Neuronal stem cell (in vitro differentiated cells): Measurements from ENCODE around the gene UTP18. TPM values are rescaled to one million over a fixed set of nuclear protein-coding genes. Genes with fewer than 3 reads are reported as not detected.

Source experiments
- DNase-seq: peaks from one replicate; pipeline ENCODE4 v3.0.0-alpha.2; 2013; ENCODE audit warnings: low spot score
- H2AFZ ChIP-seq: one replicate; pipeline ENCODE4 v1.6.1; 2013; ENCODE audit warnings: mild to moderate bottlenecking, low read length, inconsistent platforms
- H2AK5ac ChIP-seq: 2 replicates; pipeline ENCODE4 v1.6.1; 2013; ENCODE audit warnings: low read depth, mild to moderate bottlenecking, inconsistent platforms, low read length, moderate library complexity, mixed read lengths
- H2BK120ac ChIP-seq: 2 replicates; pipeline ENCODE4 v1.6.1; 2013; ENCODE audit warnings: low read depth, mild to moderate bottlenecking, inconsistent platforms, low read length, moderate library complexity, mixed read lengths
- H2BK12ac ChIP-seq: one replicate; pipeline ENCODE4 v1.6.1; 2013; ENCODE audit warnings: low read length, inconsistent platforms
- H2BK15ac ChIP-seq: 2 replicates; pipeline ENCODE4 v1.6.1; 2013; ENCODE audit warnings: mild to moderate bottlenecking, low read length, inconsistent platforms, mixed read lengths
- H2BK5ac ChIP-seq: one replicate; pipeline ENCODE4 v1.6.1; 2013; ENCODE audit warnings: inconsistent platforms, mild to moderate bottlenecking, low read length, moderate library complexity
- H3K14ac ChIP-seq: one replicate; pipeline ENCODE4 v1.6.1; 2013; ENCODE audit warnings: low read length, inconsistent platforms
- H3K18ac ChIP-seq: 2 replicates; pipeline ENCODE4 v1.6.1; 2013; ENCODE audit warnings: low read length, inconsistent platforms
- H3K23ac ChIP-seq: 2 replicates; pipeline ENCODE4 v1.6.1; 2013; ENCODE audit warnings: low read depth, mild to moderate bottlenecking, mixed read lengths, low read length, inconsistent platforms; ENCODE audit not compliant: poor library complexity
- H3K27ac ChIP-seq: replicated peaks from 3 replicates; pipeline ENCODE4 v1.5.1; 2013; ENCODE audit warnings: low read length, inconsistent platforms
- H3K27me3 ChIP-seq, 3 experiments: 2 replicates each; pipeline ENCODE4 v1.6.1; 2013; ENCODE audit warnings: low read length in 3 of 3, mild to moderate bottlenecking in 2 of 3, inconsistent platforms in 1 of 3, low read depth in 1 of 3, mixed read lengths in 1 of 3, moderate library complexity in 1 of 3; ENCODE audit not compliant: control insufficient read depth in 3 of 3, insufficient read depth in 3 of 3
- H3K36me3 ChIP-seq, 2 donors: replicated peaks in 1 of 2; 2 replicates each; pipeline ENCODE4 v1.6.1; 2013; ENCODE audit warnings: low read length in 2 of 2; ENCODE audit not compliant: control insufficient read depth in 2 of 2, insufficient read depth in 2 of 2
- H3K4ac ChIP-seq: 2 replicates; pipeline ENCODE4 v1.6.1; 2013; ENCODE audit warnings: inconsistent platforms, mild to moderate bottlenecking, low read length, moderate library complexity
- H3K4me1 ChIP-seq, 2 donors: 1 replicate in 1 of 2; 2 replicates in 1 of 2; pipeline ENCODE4 v1.6.1; 2013; ENCODE audit warnings: low read length in 2 of 2, low read depth in 1 of 2; ENCODE audit not compliant: control insufficient read depth in 2 of 2, insufficient read depth in 1 of 2
- H3K4me2 ChIP-seq: one replicate; pipeline ENCODE4 v1.6.1; 2013; ENCODE audit warnings: mild to moderate bottlenecking, low read length, inconsistent platforms; ENCODE audit not compliant: insufficient read depth, poor library complexity, severe bottlenecking
- H3K4me3 ChIP-seq, 2 donors: 2 replicates each; pipeline ENCODE4 v1.5.1; 2013; ENCODE audit warnings: low read length in 2 of 2, mild to moderate bottlenecking in 2 of 2, inconsistent platforms in 1 of 2, moderate library complexity in 1 of 2
- H3K79me1 ChIP-seq: one replicate; pipeline ENCODE4 v1.6.1; 2013; ENCODE audit warnings: low read depth, mild to moderate bottlenecking, inconsistent platforms, low read length, moderate library complexity
- H3K9ac ChIP-seq: one replicate; pipeline ENCODE4 v1.6.1; 2013; ENCODE audit warnings: mild to moderate bottlenecking, low read depth, low read length, inconsistent platforms; ENCODE audit not compliant: poor library complexity
- H3K9me3 ChIP-seq, 2 donors: replicated peaks in 1 of 2; 2 replicates each; pipeline versions ENCODE3 to v1.6.1; 2013; ENCODE audit warnings: low read length in 2 of 2, mild to moderate bottlenecking in 2 of 2, inconsistent platforms in 1 of 2, low read depth in 1 of 2, mixed read lengths in 1 of 2, moderate library complexity in 1 of 2; ENCODE audit not compliant: control insufficient read depth in 2 of 2, insufficient read depth in 1 of 2
- H4K8ac ChIP-seq: one replicate; pipeline ENCODE4 v1.6.1; 2013; ENCODE audit warnings: low read depth, mild to moderate bottlenecking, inconsistent platforms, low read length, moderate library complexity
- H4K91ac ChIP-seq: one replicate; pipeline ENCODE4 v1.6.1; 2013; ENCODE audit warnings: low read length, low read depth, mild to moderate bottlenecking, inconsistent platforms; ENCODE audit not compliant: poor library complexity
- WGBS, 2 donors: extraction: QIAGEN DNeasy Blood & Tissue Kit; methylation state at CpG; one replicate each; pipeline ENCODE4 v1.1.7; 2013; ENCODE audit warnings: missing lambda C conversion rate in 2 of 2, mixed read lengths in 1 of 2; ENCODE audit not compliant: insufficient read length in 2 of 2, insufficient replicate concordance in 1 of 2; ENCODE audit errors: extremely low coverage in 2 of 2; 5-methylcytosine and 5-hydroxymethylcytosine counted together
- polyA plus RNA-seq, 2 experiments: library from polyadenylated mRNA; stranded (reverse); fragments of 200-250 nt; gene quantifications; one replicate each; pipeline ENCODE4 v1.2.3, GENCODE V29; 2013

The UTP18 gene
- 52.0 TPM for polyA plus RNA-seq (2013, experiment 1 of 2)
- polyA plus RNA-seq (2013, experiment 2 of 2): 52.2 TPM

DNA sequence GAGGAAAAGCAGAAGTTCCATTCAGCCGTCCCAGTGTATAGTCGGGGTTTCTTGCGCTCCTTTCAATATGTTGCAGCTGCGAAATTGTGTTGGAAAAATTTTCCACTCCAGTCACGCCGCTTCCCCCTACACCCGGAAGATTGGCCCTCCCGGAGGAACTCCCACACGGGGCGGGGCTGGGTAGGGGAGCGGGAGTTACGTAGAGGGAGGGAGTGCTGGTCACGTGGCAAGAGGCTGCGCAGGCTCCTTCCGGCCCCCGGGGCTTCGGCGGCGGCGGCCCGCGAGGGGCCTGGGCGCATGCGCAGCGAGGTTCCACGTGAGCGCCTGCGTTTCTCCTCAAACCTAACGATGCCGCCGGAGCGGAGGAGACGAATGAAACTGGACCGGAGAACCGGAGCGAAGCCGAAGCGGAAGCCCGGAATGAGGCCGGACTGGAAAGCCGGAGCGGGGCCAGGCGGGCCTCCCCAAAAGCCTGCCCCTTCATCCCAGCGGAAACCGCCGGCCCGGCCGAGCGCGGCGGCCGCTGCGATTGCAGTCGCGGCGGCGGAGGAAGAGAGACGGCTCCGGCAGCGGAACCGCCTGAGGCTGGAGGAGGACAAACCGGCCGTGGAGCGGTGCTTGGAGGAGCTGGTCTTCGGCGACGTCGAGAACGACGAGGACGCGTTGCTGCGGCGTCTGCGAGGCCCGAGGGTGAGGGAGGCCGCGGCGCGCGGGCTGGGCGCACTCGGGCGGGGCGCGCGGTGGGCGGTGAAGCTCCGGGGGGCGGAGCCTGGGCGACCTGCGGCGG lies at the start of gene UTP18:
TSS of gene UTP18 (plus strand) at position 310 of the 787 bp plus-strand sequence. CDS start at position 349, 39 bp downstream.
- Histone ChIP-seq H3K23ac (peak within 1 kb of the TSS; percentile 99), H3K27me3 (no peaks in the 10 kb centered on the region), H3K36me3 (peaks cover 7 to 69% of the 10 kb centered on the region in 2 donors), H3K79me1 (peaks cover 13% of the 10 kb centered on the region), H4K8ac (peak within 1 kb of the TSS; percentile 17), H3K14ac (peak within 1 kb of the TSS; percentile 94), H2BK12ac (no peak within 1 kb of the TSS), H2BK120ac (peak within 1 kb of the TSS; percentile 72), H4K91ac (peak within 1 kb of the TSS; percentile 24), H2AFZ (peak within 1 kb of the TSS; percentile 95), H3K9me3 (no peaks in the 10 kb centered on the region), H3K4me2 (peak within 1 kb of the TSS; percentile 86), H3K9ac (peak within 1 kb of the TSS; percentile 99), H2BK5ac (peak within 1 kb of the TSS; percentile 94), H3K18ac (peak within 1 kb of the TSS; percentile 99), H2AK5ac (peak within 1 kb of the TSS; percentile 10), H2BK15ac (peak within 1 kb of the TSS; percentile 93), H3K27ac (peak within 1 kb of the TSS; percentile 95), H3K4ac (peak within 1 kb of the TSS; percentile 100), H3K4me1 (peaks cover 6 to 13% of the 10 kb centered on the region in 2 donors), H3K4me3 (peak within 1 kb of the TSS; percentile 73 to 99)
- peak; percentile 98 for DNase-seq
- WGBS, 2 donors: no CpG with 5 or more reads among the region's 93 CpGs

DNA sequence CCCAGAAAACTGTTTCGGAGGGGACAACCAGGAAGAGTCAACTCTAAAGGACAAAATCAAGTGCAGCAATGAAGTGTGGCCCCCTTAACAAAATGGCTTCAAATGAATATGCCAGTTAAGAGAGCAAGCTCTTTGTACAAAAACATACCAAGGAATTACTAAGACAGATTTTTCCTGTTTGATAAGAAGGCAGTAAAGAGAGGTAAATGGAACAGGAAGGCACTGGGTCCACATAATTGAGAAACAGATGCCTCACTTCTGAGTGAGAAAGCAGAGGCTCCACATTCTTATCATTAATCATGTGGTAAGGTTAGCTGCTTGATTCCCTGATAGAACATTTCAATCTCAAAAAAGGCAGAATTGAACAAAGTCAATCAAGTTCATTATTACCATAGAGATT lies 45.4 kb upstream of the UTP18 start:
- Histone ChIP-seq H3K9me3 (no peaks in the 10 kb centered on the region), H3K4me2 (no peak overlapping the region), H3K4me1 (no peaks in the 10 kb centered on the region), H2BK12ac (no peak overlapping the region), H2BK120ac (no peak overlapping the region), H2AFZ (no peak overlapping the region), H2BK5ac (no peak overlapping the region), H3K4me3 (no peak overlapping the region), H2BK15ac (no peak overlapping the region), H3K14ac (no peak overlapping the region), H3K27me3 (no peaks in the 10 kb centered on the region), H3K79me1 (no peaks in the 10 kb centered on the region), H2AK5ac (no peak overlapping the region), H3K4ac (no peak overlapping the region), H3K18ac (no peak overlapping the region), H3K27ac (no peak overlapping the region), H3K23ac (no peak overlapping the region), H3K36me3 (peaks cover 16 to 98% of the 10 kb centered on the region in 2 donors), H4K91ac (no peak overlapping the region), H3K9ac (no peak overlapping the region), H4K8ac (no peak overlapping the region)
- WGBS, 2 donors: no CpG with 5 or more reads among the region's 1 CpG
- no peak for DNase-seq

- no peaks in the 10 kb centered on the region for H3K9me3 ChIP-seq
- no peak overlapping the region for H4K91ac ChIP-seq
- no peak overlapping the region for H2AK5ac ChIP-seq
- DNase-seq: no peak
- H3K9ac ChIP-seq: no peak overlapping the region
- H3K4ac ChIP-seq: no peak overlapping the region
- H2BK120ac ChIP-seq: no peak overlapping the region
- no peak overlapping the region for H2BK12ac ChIP-seq
- no peak overlapping the region for H3K14ac ChIP-seq
- no peak overlapping the region for H2BK5ac ChIP-seq
- H3K27me3 ChIP-seq: no peaks in the 10 kb centered on the region
- H3K23ac ChIP-seq: no peak overlapping the region
- peaks cover 1% of the 10 kb centered on the region for H3K79me1 ChIP-seq
- H2BK15ac ChIP-seq: no peak overlapping the region
- no peak overlapping the region for H3K27ac ChIP-seq
- H3K4me3 ChIP-seq: no peak overlapping the region
- H2AFZ ChIP-seq: no peak overlapping the region
- no CpG with 5 or more reads among the region's 1 CpG for WGBS, 2 donors
- no peak overlapping the region for H3K18ac ChIP-seq
- no peaks in the 10 kb centered on the region for H3K4me1 ChIP-seq
- H4K8ac ChIP-seq: no peak overlapping the region
- H3K4me2 ChIP-seq: no peak overlapping the region
- H3K36me3 ChIP-seq: peaks cover 11 to 95% of the 10 kb centered on the region in 2 donors
Observed at GRCh38 chr17:51217946-51218345, 42.4 kb upstream of the UTP18 start.

- WGBS, 2 donors: no CpG with 5 or more reads among the region's 4 CpGs
- H2AK5ac ChIP-seq: no peak overlapping the region
- H4K8ac ChIP-seq: no peak overlapping the region
- H3K4me2 ChIP-seq: no peak overlapping the region
- no peak overlapping the region for H4K91ac ChIP-seq
- H2BK5ac ChIP-seq: no peak overlapping the region
- no peak overlapping the region for H3K4me3 ChIP-seq
- no peak overlapping the region for H3K18ac ChIP-seq
- H2BK120ac ChIP-seq: no peak overlapping the region
- no peak overlapping the region for H2BK12ac ChIP-seq
- H3K36me3 ChIP-seq: peaks cover 14 to 88% of the 10 kb centered on the region in 2 donors
- peaks cover 1% of the 10 kb centered on the region for H3K79me1 ChIP-seq
- no peaks in the 10 kb centered on the region for H3K9me3 ChIP-seq
- H2AFZ ChIP-seq: no peak overlapping the region
- no peak overlapping the region for H2BK15ac ChIP-seq
- no peaks in the 10 kb centered on the region for H3K4me1 ChIP-seq
- H3K23ac ChIP-seq: no peak overlapping the region
- H3K4ac ChIP-seq: no peak overlapping the region
- no peak overlapping the region for H3K9ac ChIP-seq
- no peak for DNase-seq
- H3K27me3 ChIP-seq: no peaks in the 10 kb centered on the region
- H3K14ac ChIP-seq: no peak overlapping the region
- no peak overlapping the region for H3K27ac ChIP-seq
Observed at GRCh38 chr17:51221322-51221721, 39.0 kb upstream of the UTP18 start.
